Suprapubic skin (tissue), 4 donors: ENCODE results near the gene DISP3. TPM values are rescaled to one million over a fixed set of nuclear protein-coding genes. Genes with fewer than 3 reads are reported as not detected.

ENCODE experiments used
- DNase-seq, 2 donors: peaks; one replicate each; pipeline ENCODE4 v3.0.0-alpha.2; 2019; ENCODE audit warnings: low spot score in 2 of 2
- H3K27ac ChIP-seq: fragments of 200-600 bp; sonication (generic); one replicate; pipeline ENCODE4 v1.5.1; 2019
- H3K27me3 ChIP-seq: fragments of 200-600 bp; sonication (generic); one replicate; pipeline ENCODE4 v1.5.1; 2019
- H3K36me3 ChIP-seq: fragments of 200-600 bp; sonication (generic); one replicate; pipeline ENCODE4 v1.5.1; 2019
- H3K4me1 ChIP-seq: fragments of 200-600 bp; sonication (generic); one replicate; pipeline ENCODE4 v1.5.1; 2019
- H3K4me3 ChIP-seq: fragments of 200-600 bp; sonication (generic); one replicate; pipeline ENCODE4 v1.5.1; 2019; ENCODE audit warnings: mild to moderate bottlenecking
- H3K9me3 ChIP-seq: fragments of 200-600 bp; sonication (generic); one replicate; pipeline ENCODE4 v1.5.1; 2019
- EP300 ChIP-seq: sonication (generic); formaldehyde crosslinking; IDR thresholded peaks from one replicate; pipeline ENCODE4 v1.6.1; 2017; ENCODE audit warnings: antibody characterized with exemption
- POLR2A ChIP-seq, 2 donors: fragments of 450-650 bp; IDR thresholded peaks; one replicate each; pipeline ENCODE4 v1.6.1; 2017; ENCODE audit warnings: antibody characterized with exemption in 2 of 2, mild to moderate bottlenecking in 2 of 2, moderate library complexity in 2 of 2
- POLR2AphosphoS5 ChIP-seq, 3 donors: sonication (generic); formaldehyde crosslinking; IDR thresholded peaks; one replicate each; pipeline ENCODE4 v1.6.1; 2017; ENCODE audit warnings: antibody characterized with exemption in 3 of 3
- WGBS: methylation state at CpG from one replicate; pipeline ENCODE4 v1.1.5; 2018; 5-methylcytosine and 5-hydroxymethylcytosine counted together
- total RNA-seq, 4 donors: library from RNA; depleted of rRNA; stranded (reverse); fragments of >200 nt; gene quantifications; one replicate each; pipeline ENCODE4 v1.1.0, GENCODE V29; 2016
- TF ChIP-seq, protein P1 (sequence below), 2 donors: fragments of 200-600 bp in 1 of 2; fragments of 450-650 bp in 1 of 2; sonication (generic) in 1 of 2; IDR thresholded peaks; one replicate each; pipeline ENCODE4 v1.5.1; 2016 to 2019; ENCODE audit warnings: antibody characterized with exemption in 2 of 2, mild to moderate bottlenecking in 1 of 2, moderate library complexity in 1 of 2

The DISP3 gene
- total RNA-seq, 4 donors from 2014 or later, result not detected

- TF ChIP-seq EP300 (no peak), POLR2A (IDR thresholded peaks at IDR 0.05) (no peak), POLR2AphosphoS5 (IDR thresholded peaks at IDR 0.05) (no peak)
- TF ChIP-seq, protein P1, sequence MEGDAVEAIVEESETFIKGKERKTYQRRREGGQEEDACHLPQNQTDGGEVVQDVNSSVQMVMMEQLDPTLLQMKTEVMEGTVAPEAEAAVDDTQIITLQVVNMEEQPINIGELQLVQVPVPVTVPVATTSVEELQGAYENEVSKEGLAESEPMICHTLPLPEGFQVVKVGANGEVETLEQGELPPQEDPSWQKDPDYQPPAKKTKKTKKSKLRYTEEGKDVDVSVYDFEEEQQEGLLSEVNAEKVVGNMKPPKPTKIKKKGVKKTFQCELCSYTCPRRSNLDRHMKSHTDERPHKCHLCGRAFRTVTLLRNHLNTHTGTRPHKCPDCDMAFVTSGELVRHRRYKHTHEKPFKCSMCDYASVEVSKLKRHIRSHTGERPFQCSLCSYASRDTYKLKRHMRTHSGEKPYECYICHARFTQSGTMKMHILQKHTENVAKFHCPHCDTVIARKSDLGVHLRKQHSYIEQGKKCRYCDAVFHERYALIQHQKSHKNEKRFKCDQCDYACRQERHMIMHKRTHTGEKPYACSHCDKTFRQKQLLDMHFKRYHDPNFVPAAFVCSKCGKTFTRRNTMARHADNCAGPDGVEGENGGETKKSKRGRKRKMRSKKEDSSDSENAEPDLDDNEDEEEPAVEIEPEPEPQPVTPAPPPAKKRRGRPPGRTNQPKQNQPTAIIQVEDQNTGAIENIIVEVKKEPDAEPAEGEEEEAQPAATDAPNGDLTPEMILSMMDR (IDR thresholded peaks at IDR 0.05), result no peak
- DNase-seq, result no peak
- H3K27ac ChIP-seq, result no peak overlapping the region
- H3K36me3 ChIP-seq, result no peaks in the 10 kb centered on the region
- H3K4me3 ChIP-seq, result no peak overlapping the region
- H3K9me3 ChIP-seq, result no peaks in the 10 kb centered on the region
- WGBS, result 87% methylated on average over 5 of the region's 5 CpGs
- H3K4me1 ChIP-seq, result no peaks in the 10 kb centered on the region
- peaks cover 79% of the 10 kb centered on the region for H3K27me3 ChIP-seq
These were observed 85.3 kb downstream of the DISP3 start for GRCh38 chr1:11564237-11564636.

DNA sequence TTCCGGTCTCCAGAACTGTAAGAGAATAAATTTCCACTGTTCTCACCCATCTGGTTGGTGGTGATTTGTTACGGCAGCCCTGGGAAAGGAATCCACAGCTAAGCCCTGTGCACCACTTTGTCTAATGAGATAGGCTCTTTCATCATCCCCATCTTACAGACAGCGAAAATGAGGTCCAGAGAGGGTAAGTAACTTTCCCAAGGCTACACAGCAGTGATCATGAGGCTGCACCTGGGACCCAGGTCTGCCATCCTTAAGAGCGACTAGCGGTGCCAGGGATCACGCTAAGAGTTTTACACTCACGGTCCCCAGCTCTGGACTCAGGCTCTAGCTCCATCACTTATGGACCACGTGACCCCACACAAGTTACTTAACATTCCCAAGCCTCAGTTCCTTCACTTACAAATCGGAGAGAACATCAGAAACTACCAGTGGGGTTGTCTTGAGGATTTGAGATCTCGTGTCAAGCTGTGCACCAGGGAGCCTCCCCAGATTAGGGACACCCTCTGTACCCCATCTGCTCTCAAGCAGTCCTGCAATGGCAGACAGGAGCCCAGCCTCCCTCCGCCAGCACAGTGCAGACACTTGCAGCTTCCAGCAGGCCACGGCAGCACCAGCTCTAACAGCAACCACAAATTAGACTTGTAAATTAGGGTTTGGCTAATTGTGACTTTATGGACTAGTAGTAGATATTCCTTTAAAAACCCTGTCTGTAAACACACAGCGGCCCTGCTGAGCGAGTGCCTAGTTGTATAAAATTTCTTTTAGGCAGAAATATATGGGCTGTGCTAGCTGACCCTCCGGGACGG, 87.3 kb downstream of the DISP3 start:
- WGBS, result 57% methylated on average over 13 of the region's 16 CpGs
- DNase-seq, result no peak
- Histone ChIP-seq H3K27ac (no peak overlapping the region), H3K9me3 (no peaks in the 10 kb centered on the region), H3K27me3 (peaks cover 79% of the 10 kb centered on the region), H3K4me3 (no peak overlapping the region), H3K4me1 (no peaks in the 10 kb centered on the region), H3K36me3 (no peaks in the 10 kb centered on the region)
- TF ChIP-seq POLR2AphosphoS5 (IDR thresholded peaks at IDR 0.05) (no peak), EP300 (no peak), POLR2A (IDR thresholded peaks at IDR 0.05) (no peak)
- TF ChIP-seq, protein P1 (IDR thresholded peaks at IDR 0.05), result no peak

DNA sequence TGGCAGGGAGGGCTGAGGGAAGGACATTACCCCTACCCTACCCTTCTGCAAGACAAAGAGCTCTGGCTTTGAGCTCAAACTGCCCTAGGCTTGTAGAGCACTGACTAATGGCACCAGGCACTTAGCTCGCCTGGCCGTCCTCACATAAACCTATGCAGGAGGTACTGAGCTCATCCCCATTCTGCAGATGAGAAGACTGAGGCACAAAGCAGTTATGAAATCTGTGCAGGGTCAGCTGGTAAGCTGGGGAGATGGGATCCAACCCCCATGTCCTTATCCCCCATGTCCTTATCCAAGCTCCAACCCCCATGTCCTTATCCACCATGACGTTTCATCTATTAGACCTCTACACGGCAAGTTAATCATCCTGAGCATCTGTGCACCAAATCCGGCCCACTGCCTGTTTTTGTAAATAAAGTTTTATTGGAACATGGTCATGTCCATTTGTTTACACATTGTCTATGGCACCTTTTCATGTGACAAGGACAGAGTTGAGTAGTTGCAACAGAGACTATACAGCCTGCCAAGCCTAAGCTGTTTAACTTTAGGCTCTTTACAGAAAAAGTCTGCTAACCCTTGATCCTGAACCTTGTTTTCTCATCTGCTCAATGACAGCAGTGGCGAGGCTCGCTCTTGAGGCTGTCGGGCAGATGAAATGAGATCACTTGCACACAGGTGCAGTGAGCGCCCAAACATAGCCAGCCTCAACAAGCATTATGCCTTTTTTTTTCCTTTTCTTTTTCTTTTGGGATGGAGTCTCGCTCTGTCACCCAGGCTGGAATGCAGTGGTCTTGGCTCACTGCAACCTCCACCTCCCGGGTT, 88.5 kb downstream of the DISP3 start:
- TF ChIP-seq POLR2A (IDR thresholded peaks at IDR 0.05) (no peak), POLR2AphosphoS5 (IDR thresholded peaks at IDR 0.05) (no peak)
- TF ChIP-seq, protein P1 (IDR thresholded peaks at IDR 0.05), result no peak
- Histone ChIP-seq H3K27ac (no peak overlapping the region), H3K27me3 (peaks cover 80% of the 10 kb centered on the region), H3K36me3 (no peaks in the 10 kb centered on the region), H3K4me3 (no peak overlapping the region), H3K4me1 (no peaks in the 10 kb centered on the region), H3K9me3 (no peaks in the 10 kb centered on the region)
- 77% methylated on average over 11 of the region's 11 CpGs for WGBS
- no peak for DNase-seq

GRCh38 chr1:11568687-11569086, 89.7 kb downstream of the DISP3 start:
- 79% methylated on average over 8 of the region's 8 CpGs for WGBS
- peaks cover 72% of the 10 kb centered on the region for H3K27me3 ChIP-seq
- no peak for TF ChIP-seq POLR2A (IDR thresholded peaks at IDR 0.05)
- no peak for TF ChIP-seq EP300
- no peak for TF ChIP-seq POLR2AphosphoS5 (IDR thresholded peaks at IDR 0.05)
- TF ChIP-seq, protein P1 (IDR thresholded peaks at IDR 0.05), result no peak
- no peak overlapping the region for H3K27ac ChIP-seq
- H3K4me3 ChIP-seq, result no peak overlapping the region
- no peaks in the 10 kb centered on the region for H3K36me3 ChIP-seq
- no peak for DNase-seq
- no peaks in the 10 kb centered on the region for H3K9me3 ChIP-seq
- no peaks in the 10 kb centered on the region for H3K4me1 ChIP-seq

- DNase-seq, result no peak
- no peaks in the 10 kb centered on the region for H3K9me3 ChIP-seq
- no peaks in the 10 kb centered on the region for H3K4me1 ChIP-seq
- no peak overlapping the region for H3K27ac ChIP-seq
- H3K27me3 ChIP-seq, result peaks cover 69% of the 10 kb centered on the region
- WGBS, result 76% methylated on average over 11 of the region's 14 CpGs
- H3K36me3 ChIP-seq, result no peaks in the 10 kb centered on the region
- TF ChIP-seq EP300 (no peak), POLR2AphosphoS5 (IDR thresholded peaks at IDR 0.05) (no peak), POLR2A (IDR thresholded peaks at IDR 0.05) (no peak)
- TF ChIP-seq, protein P1 (IDR thresholded peaks at IDR 0.05), result no peak
- H3K4me3 ChIP-seq, result no peak overlapping the region
These were observed 90.6 kb downstream of the DISP3 start for GRCh38 chr1:11569551-11569950.
